ENCODE results near the gene KRT85. TPM values are rescaled to one million over a fixed set of nuclear protein-coding genes. Genes with fewer than 3 reads are reported as not detected.

KRT85 gene
- total RNA-seq, 2 donors from 2014 or later = not detected

- H3K4me1 ChIP-seq (ENCODE audit: control insufficient read depth, insufficient read depth, low read length) = no peaks in the 10 kb centered on the region
- no peak for DNase-seq
- H3K27ac Mint-ChIP-seq = no peak within 1 kb of the TSS
- TF ChIP-seq CTCF (conservative IDR thresholded peaks at IDR 0.05) = no peak
- no peak within 1 kb of the TSS for H3K27ac ChIP-seq (ENCODE audit: low read depth, low read length)
- no peak within 1 kb of the TSS for H3K4me3 ChIP-seq (ENCODE audit: low read length)
- no peaks in the 10 kb centered on the region for H3K9me3 Mint-ChIP-seq
- H3K4me1 Mint-ChIP-seq = no peaks in the 10 kb centered on the region
- no peak within 1 kb of the TSS for H3K4me3 Mint-ChIP-seq
- H3K9me3 ChIP-seq (ENCODE audit: control insufficient read depth, low read length) = no peaks in the 10 kb centered on the region
- no peak within 1 kb of the TSS for H3K9ac ChIP-seq (ENCODE audit: extremely low read depth, low read length, poor library complexity, severe bottlenecking)
- 87 to 90% methylated on average over 8 to 35 of the region's 35 CpGs for WGBS, 2 experiments (ENCODE audit: insufficient coverage in 1 of 2, insufficient read length in 1 of 2)
- H3K36me3 ChIP-seq (ENCODE audit: control insufficient read depth, insufficient read depth, low read length) = no peaks in the 10 kb centered on the region
- peaks cover 16% of the 10 kb centered on the region for H3K27me3 Mint-ChIP-seq (ENCODE audit: insufficient read depth)
- H3K27me3 ChIP-seq (ENCODE audit: control insufficient read depth, insufficient read depth, low read length, poor library complexity, severe bottlenecking) = peaks cover 18% of the 10 kb centered on the region
- H3K36me3 Mint-ChIP-seq (ENCODE audit: low read depth) = no peaks in the 10 kb centered on the region
These were observed 46.4 kb downstream of the KRT85 start, which contains the start of gene KRT83 for GRCh38 chr12:52320784-52321400. KRT83 (minus strand) TSS chr12:52321398; CDS start chr12:52321335, 63 bp downstream.

- peaks cover 9% of the 10 kb centered on the region for H3K27me3 ChIP-seq (ENCODE audit: control insufficient read depth, insufficient read depth, low read length, poor library complexity, severe bottlenecking)
- Mint-ChIP-seq H3K9me3 (no peaks in the 10 kb centered on the region), H3K27ac (no peak overlapping the region), H3K4me1 (no peaks in the 10 kb centered on the region), H3K27me3 (ENCODE audit: insufficient read depth) (peaks cover 18% of the 10 kb centered on the region), H3K4me3 (no peak overlapping the region), H3K36me3 (ENCODE audit: low read depth) (no peaks in the 10 kb centered on the region)
- WGBS, 2 experiments (ENCODE audit: insufficient coverage in 1 of 2, insufficient read length in 1 of 2) = 61 to 74% methylated on average over 6 to 11 of the region's 11 CpGs
- TF ChIP-seq CTCF (conservative IDR thresholded peaks at IDR 0.05) = peak; percentile 48
- H3K9ac ChIP-seq (ENCODE audit: extremely low read depth, low read length, poor library complexity, severe bottlenecking) = no peak overlapping the region
- no peaks in the 10 kb centered on the region for H3K4me1 ChIP-seq (ENCODE audit: control insufficient read depth, insufficient read depth, low read length)
- no peak overlapping the region for H3K27ac ChIP-seq (ENCODE audit: low read depth, low read length)
- H3K4me3 ChIP-seq (ENCODE audit: low read length) = no peak overlapping the region
- H3K9me3 ChIP-seq (ENCODE audit: control insufficient read depth, low read length) = no peaks in the 10 kb centered on the region
- no peaks in the 10 kb centered on the region for H3K36me3 ChIP-seq (ENCODE audit: control insufficient read depth, insufficient read depth, low read length)
- DNase-seq = peak; percentile 70
These were observed 48.2 kb downstream of the KRT85 start for GRCh38 chr12:52319097-52319496.

GRCh38 chr12:52318241-52318990 lies 48.9 kb downstream of the KRT85 start:
- Histone ChIP-seq H3K27me3 (ENCODE audit: control insufficient read depth, insufficient read depth, low read length, poor library complexity, severe bottlenecking) (peaks cover 9% of the 10 kb centered on the region), H3K4me1 (ENCODE audit: control insufficient read depth, insufficient read depth, low read length) (no peaks in the 10 kb centered on the region), H3K27ac (ENCODE audit: low read depth, low read length) (no peak overlapping the region), H3K36me3 (ENCODE audit: control insufficient read depth, insufficient read depth, low read length) (no peaks in the 10 kb centered on the region), H3K4me3 (ENCODE audit: low read length) (no peak overlapping the region), H3K9me3 (ENCODE audit: control insufficient read depth, low read length) (no peaks in the 10 kb centered on the region), H3K9ac (ENCODE audit: extremely low read depth, low read length, poor library complexity, severe bottlenecking) (no peak overlapping the region)
- H3K36me3 Mint-ChIP-seq (ENCODE audit: low read depth) = no peaks in the 10 kb centered on the region
- H3K9me3 Mint-ChIP-seq = no peaks in the 10 kb centered on the region
- H3K27me3 Mint-ChIP-seq (ENCODE audit: insufficient read depth) = peaks cover 23% of the 10 kb centered on the region
- no peak overlapping the region for H3K4me3 Mint-ChIP-seq
- WGBS, 2 experiments (ENCODE audit: insufficient coverage in 1 of 2, insufficient read length in 1 of 2) = 84 to 98% methylated on average over 7 to 11 of the region's 11 CpGs
- no peaks in the 10 kb centered on the region for H3K4me1 Mint-ChIP-seq
- H3K27ac Mint-ChIP-seq = no peak overlapping the region
- DNase-seq = peak; percentile 28
- no peak for TF ChIP-seq CTCF (conservative IDR thresholded peaks at IDR 0.05)
